Chondrocyte (in vitro differentiated cells): ENCODE data around the gene TBC1D22B. TPM values are rescaled to one million over a fixed set of nuclear protein-coding genes. Genes with fewer than 3 reads are reported as not detected.
"Not testable (repeated sequence)": the region's sequence is repeated elsewhere in the genome, so short reads cannot be mapped to it uniquely, and the experiment has no call there.

ENCODE experiments used
- DNase-seq: peaks from one replicate; pipeline ENCODE4 v3.0.0; 2021; ENCODE audit warnings: mixed read lengths, low spot score
- H3K27ac Mint-ChIP-seq: one replicate; pipeline ENCODE4 v1.8.0; 2021; ENCODE audit warnings: mild to moderate bottlenecking, moderate library complexity, mixed read lengths; ENCODE audit not compliant: unreplicated experiment
- H3K27me3 Mint-ChIP-seq: 2 replicates; pipeline ENCODE4 v1.8.0; 2021; ENCODE audit warnings: low read depth, mixed read lengths
- H3K36me3 Mint-ChIP-seq: 2 replicates; pipeline ENCODE4 v1.8.0; 2021; ENCODE audit warnings: low read depth, mixed read lengths
- H3K4me1 Mint-ChIP-seq: 2 replicates; pipeline ENCODE4 v1.8.0; 2021; ENCODE audit warnings: low read depth, mild to moderate bottlenecking, mixed read lengths
- H3K4me3 Mint-ChIP-seq: one replicate; pipeline ENCODE4 v1.8.0; 2021; ENCODE audit warnings: mild to moderate bottlenecking, moderate library complexity, mixed read lengths; ENCODE audit not compliant: unreplicated experiment
- H3K9me3 Mint-ChIP-seq: 2 replicates; pipeline ENCODE4 v1.8.0; 2021; ENCODE audit warnings: low read depth, mixed read lengths
- total RNA-seq: library from RNA; stranded (reverse); gene quantifications from 3 replicates; pipeline ENCODE4 v1.2.1, GENCODE V29; 2021
- TF ChIP-seq, protein P1 (sequence below): fragments of 200-600 bp; sonication (generic); IDR thresholded peaks from 2 replicates; pipeline ENCODE4 v1.5.0; 2021; ENCODE audit warnings: antibody characterized with exemption, mild to moderate bottlenecking, moderate library complexity

TBC1D22B gene
- total RNA-seq, 1 donor from 2014 or later: 11.5 TPM

DNA sequence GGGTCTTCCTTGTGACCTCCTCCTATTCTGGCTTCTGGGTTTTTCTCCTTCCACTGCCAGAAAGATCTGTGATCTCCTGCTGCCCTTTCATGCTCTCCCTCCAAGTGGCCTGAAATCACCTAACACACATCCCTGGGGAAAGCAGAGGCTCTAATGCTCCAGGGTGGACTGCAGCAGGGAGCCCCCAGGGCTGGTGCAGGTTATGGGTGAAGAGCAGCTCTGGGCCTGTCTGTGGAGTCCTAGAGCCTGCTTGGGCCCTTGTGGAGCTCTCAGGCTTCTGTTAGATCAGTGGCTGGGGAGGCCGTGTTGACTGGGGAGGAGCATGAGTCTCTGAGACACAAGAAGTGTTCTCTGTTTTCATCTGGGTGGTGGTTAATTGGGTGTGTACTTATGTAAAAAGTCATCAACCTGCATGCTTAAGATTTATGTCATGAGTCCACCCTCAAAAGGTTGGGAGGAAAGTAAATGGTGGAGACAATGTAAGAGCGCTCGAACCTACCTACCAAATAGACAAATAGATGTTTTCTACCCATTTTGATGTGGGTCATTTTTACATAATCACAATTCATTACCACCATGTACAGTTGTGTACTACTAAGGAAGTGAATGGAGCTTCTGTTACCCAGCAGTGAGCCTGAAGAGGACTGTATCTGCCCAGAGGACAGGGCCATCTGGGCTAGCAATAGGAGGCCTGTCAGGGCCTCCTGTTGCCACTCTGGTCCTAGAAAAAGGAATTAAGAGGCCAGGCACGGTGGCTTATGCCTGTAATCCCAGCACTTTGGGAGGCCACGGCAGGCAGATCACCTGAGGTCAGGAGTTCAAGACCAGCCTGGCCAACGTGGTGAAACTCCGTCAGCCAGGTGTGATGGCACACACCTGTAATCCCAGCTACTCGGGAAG is 64.2 kb downstream of the TBC1D22B start:
- DNase-seq: no peak
- H3K9me3 Mint-ChIP-seq: no peaks in the 10 kb centered on the region
- no peak overlapping the region for H3K4me3 Mint-ChIP-seq
- H3K27ac Mint-ChIP-seq: peak overlapping the region; percentile 24
- H3K36me3 Mint-ChIP-seq: peaks cover 4% of the 10 kb centered on the region
- H3K27me3 Mint-ChIP-seq: no peaks in the 10 kb centered on the region
- peaks cover 35% of the 10 kb centered on the region for H3K4me1 Mint-ChIP-seq
- TF ChIP-seq, protein P1, sequence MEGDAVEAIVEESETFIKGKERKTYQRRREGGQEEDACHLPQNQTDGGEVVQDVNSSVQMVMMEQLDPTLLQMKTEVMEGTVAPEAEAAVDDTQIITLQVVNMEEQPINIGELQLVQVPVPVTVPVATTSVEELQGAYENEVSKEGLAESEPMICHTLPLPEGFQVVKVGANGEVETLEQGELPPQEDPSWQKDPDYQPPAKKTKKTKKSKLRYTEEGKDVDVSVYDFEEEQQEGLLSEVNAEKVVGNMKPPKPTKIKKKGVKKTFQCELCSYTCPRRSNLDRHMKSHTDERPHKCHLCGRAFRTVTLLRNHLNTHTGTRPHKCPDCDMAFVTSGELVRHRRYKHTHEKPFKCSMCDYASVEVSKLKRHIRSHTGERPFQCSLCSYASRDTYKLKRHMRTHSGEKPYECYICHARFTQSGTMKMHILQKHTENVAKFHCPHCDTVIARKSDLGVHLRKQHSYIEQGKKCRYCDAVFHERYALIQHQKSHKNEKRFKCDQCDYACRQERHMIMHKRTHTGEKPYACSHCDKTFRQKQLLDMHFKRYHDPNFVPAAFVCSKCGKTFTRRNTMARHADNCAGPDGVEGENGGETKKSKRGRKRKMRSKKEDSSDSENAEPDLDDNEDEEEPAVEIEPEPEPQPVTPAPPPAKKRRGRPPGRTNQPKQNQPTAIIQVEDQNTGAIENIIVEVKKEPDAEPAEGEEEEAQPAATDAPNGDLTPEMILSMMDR: no peak

DNA sequence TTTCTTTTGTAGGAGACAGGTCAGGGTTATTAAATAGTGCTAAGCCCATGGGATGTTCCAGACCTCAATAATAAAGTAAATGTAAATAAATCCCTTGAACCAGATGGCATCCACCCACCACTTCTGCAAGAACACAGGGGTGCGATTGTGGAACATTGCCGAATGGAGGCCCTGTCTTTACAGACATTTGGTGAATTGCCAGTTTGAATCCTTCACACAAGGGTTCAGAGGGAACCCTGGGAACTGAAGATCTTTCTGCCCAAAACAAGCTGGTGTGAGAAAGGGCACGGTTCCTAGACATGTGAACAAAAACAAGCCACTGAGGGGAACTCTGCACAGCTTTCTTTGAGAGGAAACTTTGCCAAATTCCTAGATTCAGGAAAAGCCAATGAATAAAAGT is 66.0 kb downstream of the TBC1D22B start:
- Mint-ChIP-seq H3K27ac (peak overlapping the region; percentile 90), H3K4me3 (no peak overlapping the region), H3K27me3 (no peaks in the 10 kb centered on the region), H3K9me3 (no peaks in the 10 kb centered on the region), H3K36me3 (peaks cover 8% of the 10 kb centered on the region), H3K4me1 (peaks cover 43% of the 10 kb centered on the region)
- no peak for DNase-seq
- TF ChIP-seq, protein P1: no peak

DNA sequence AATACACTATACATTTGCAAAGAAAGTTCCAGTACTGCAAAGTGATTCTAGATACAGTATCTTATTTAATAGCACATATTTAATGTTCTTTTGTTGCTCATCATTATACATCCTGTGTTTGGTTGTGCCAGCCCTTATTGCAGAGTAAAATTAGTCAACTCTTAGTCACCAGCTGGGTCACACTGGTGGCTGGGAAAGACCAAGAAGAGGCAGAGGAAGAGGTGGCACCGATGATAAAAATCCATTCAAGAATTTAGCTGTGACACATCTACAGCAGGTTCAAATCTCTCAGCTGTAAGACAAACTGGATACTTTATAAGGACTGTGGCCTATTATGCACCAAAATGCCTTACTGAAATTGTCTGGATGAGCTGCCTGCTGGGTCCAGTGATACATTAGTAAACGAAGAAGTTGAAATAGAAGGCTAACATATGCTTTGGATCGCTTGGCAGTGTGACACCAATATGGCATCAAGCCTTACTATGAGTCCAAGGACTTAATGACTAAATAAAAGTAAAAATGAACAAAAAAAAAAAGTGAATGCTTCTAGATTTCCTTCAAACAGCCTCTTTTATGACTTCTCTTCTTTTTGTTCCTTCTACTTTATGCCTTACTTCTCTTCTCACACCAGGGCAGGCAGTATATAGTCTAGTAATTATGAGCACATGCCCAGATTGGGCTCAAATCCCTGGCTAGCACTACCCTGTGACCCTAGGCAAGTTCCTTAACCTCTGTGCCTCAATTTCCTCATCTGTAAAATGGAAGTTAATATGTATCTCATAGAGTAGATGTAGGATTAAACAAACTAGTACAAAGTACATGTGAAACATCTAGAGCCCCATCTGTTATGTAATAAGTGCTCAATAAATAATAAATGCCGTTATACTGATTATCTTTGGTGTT is 66.8 kb downstream of the TBC1D22B start:
- Mint-ChIP-seq H3K36me3 (peaks cover 11% of the 10 kb centered on the region), H3K27ac (peak overlapping the region; percentile 90), H3K27me3 (no peaks in the 10 kb centered on the region), H3K4me1 (peaks cover 45% of the 10 kb centered on the region), H3K9me3 (no peaks in the 10 kb centered on the region), H3K4me3 (no peak overlapping the region)
- TF ChIP-seq, protein P1: no peak
- DNase-seq: no peak

DNA sequence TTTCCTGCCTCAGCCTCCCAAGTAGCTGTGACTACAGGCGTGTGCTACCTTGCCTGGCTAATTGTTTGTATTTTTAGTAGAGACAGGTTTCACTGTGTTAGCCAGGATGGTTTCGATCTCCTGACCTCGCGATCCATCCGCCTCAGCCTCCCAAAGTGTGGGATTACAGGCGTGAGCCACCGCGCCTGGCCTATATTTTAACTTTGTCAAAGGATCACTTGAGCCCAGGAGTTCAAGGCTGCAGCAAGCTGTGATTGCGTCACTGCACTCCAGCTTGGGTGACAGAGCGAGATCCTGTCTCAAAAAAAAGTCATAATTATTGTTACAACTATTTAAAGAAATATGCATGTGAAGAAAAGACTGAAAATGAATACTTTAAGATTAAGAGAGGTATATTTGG is 72.8 kb downstream of the TBC1D22B start:
- H3K9me3 Mint-ChIP-seq, H3K27ac Mint-ChIP-seq, H3K4me3 Mint-ChIP-seq, H3K27me3 Mint-ChIP-seq, DNase-seq: not testable (repeated sequence)
- peaks cover 17% of the 10 kb centered on the region for H3K4me1 Mint-ChIP-seq
- peaks cover 23% of the 10 kb centered on the region for H3K36me3 Mint-ChIP-seq

DNA sequence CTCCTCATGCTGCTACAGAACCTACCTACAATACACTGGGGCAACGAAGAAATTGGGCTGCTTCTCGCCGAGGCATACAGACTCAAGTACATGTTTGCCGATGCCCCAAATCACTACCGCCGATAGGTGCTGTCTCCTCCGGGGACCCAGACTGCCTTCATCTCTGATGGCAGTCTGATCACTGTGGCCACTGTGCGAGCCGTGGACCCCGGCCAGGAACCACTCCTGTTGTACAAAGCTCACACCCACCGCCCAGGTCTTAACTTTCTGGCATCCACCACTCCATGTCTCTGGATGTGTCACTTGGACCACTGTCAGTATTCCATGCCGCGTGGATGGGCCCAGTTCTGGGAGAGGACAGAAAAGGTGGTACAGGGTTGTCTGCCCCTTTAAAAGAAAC is 73.5 kb downstream of the TBC1D22B start:
- Mint-ChIP-seq H3K27ac (no peak overlapping the region), H3K4me3 (no peak overlapping the region), H3K4me1 (peaks cover 11% of the 10 kb centered on the region), H3K9me3 (no peaks in the 10 kb centered on the region), H3K27me3 (no peaks in the 10 kb centered on the region), H3K36me3 (peaks cover 21% of the 10 kb centered on the region)
- TF ChIP-seq, protein P1: no peak
- DNase-seq: no peak
